Right lobe of liver (tissue), 4 donors: Measurements from ENCODE around the gene ARX.

Experiments used
- POLR2A ChIP-seq: fragments of 450-650 bp; IDR thresholded peaks from one replicate; pipeline ENCODE4 v1.6.1; 2017; ENCODE audit warnings: antibody characterized with exemption, mild to moderate bottlenecking
- TF ChIP-seq, protein P1 (sequence below), 4 donors: fragments of 200-600 bp in 3 of 4; fragments of 450-650 bp in 1 of 4; IDR thresholded peaks; one replicate each; pipeline versions ENCODE4 v1.5.1 to v1.8.0; 2016 to 2022; ENCODE audit warnings: antibody characterized with exemption in 4 of 4, mild to moderate bottlenecking in 2 of 4
- donor health status: DM: no; HTN: no; CAD: no.
- donor health status: DM: no; HTN: no; CAD: no.
- donor health status: DM: no; HTN: yes; CAD: no.

DNA sequence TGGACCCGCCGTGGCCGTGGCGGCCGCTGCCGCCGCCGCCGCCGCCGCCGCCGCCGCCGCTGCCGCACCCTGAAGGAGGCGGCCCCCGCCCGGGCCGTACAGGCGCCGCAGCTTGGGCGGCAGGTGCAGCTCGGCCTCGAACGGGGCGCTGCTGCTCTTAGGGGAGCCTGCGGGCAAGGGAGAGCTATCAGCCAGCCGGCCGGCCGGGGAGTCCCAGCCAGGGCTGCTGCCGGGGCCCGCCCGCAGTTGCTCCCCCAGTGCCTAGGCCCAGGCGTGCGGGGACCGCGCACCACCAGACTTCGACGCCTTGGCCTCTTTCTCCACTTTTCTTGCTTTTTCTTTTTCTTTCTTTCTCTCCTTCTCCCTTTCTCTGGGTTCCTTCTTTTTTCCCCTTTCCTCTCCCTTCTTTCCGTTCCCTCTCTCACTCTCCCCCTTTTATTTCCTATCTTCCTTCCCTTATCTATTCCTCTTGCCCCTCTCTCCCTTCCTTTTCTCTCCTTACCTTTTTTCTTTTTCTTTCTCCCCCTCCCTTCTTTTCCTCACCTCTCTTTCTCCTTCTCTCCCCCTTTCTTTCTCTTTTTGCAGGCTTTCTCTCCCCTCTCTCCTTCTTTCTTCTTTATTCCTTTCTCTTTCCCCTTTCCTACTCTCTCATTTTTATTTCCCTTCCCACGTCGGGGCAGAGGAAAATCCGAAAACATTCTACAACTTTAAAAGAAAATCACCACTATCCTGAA, 2.0 kb downstream of the ARX start:
- no peak for TF ChIP-seq POLR2A
- TF ChIP-seq, protein P1, sequence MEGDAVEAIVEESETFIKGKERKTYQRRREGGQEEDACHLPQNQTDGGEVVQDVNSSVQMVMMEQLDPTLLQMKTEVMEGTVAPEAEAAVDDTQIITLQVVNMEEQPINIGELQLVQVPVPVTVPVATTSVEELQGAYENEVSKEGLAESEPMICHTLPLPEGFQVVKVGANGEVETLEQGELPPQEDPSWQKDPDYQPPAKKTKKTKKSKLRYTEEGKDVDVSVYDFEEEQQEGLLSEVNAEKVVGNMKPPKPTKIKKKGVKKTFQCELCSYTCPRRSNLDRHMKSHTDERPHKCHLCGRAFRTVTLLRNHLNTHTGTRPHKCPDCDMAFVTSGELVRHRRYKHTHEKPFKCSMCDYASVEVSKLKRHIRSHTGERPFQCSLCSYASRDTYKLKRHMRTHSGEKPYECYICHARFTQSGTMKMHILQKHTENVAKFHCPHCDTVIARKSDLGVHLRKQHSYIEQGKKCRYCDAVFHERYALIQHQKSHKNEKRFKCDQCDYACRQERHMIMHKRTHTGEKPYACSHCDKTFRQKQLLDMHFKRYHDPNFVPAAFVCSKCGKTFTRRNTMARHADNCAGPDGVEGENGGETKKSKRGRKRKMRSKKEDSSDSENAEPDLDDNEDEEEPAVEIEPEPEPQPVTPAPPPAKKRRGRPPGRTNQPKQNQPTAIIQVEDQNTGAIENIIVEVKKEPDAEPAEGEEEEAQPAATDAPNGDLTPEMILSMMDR (IDR thresholded peaks at IDR 0.05): no peak
